Left lung (tissue), 10 donors: ENCODE measurements around the gene NOP14. TPM values are rescaled to one million over a fixed set of nuclear protein-coding genes. Genes with fewer than 3 reads are reported as not detected.
"Not testable (repeated sequence)": the region's sequence is repeated elsewhere in the genome, so short reads cannot be mapped to it uniquely, and the experiment has no call there.

Experiments
- ATAC-seq: fragments of 200-7000 bp; cut with Tn5 transposase; one replicate; pipeline ENCODE4 v1.9.1; 2020; ENCODE audit warnings: moderate library complexity
- DNase-seq, 4 donors: peaks; one replicate each; pipeline ENCODE4 v3.0.0-alpha.2; 2013 to 2020
- H3K27ac ChIP-seq, 2 donors: fragments of 200-600 bp; sonication (generic) in 1 of 2; one replicate each; pipeline versions ENCODE4 v1.5.0 to v1.8.0; 2020 to 2021
- H3K27me3 ChIP-seq, 2 donors: fragments of 200-600 bp; sonication (generic) in 1 of 2; one replicate each; pipeline versions ENCODE4 v1.5.0 to v1.8.0; 2020 to 2021
- H3K36me3 ChIP-seq, 2 donors: fragments of 200-600 bp; sonication (generic) in 1 of 2; one replicate each; pipeline versions ENCODE4 v1.5.0 to v1.8.0; 2020 to 2021
- H3K4me1 ChIP-seq, 2 donors: fragments of 200-600 bp; one replicate each; pipeline ENCODE4 v1.8.0; 2021
- H3K4me3 ChIP-seq, 2 donors: fragments of 200-600 bp; sonication (generic) in 1 of 2; one replicate each; pipeline versions ENCODE4 v1.5.0 to v1.8.0; 2020 to 2021; ENCODE audit warnings: mild to moderate bottlenecking in 1 of 2
- H3K9me3 ChIP-seq, 2 donors: fragments of 200-600 bp; sonication (generic) in 1 of 2; one replicate each; pipeline versions ENCODE4 v1.5.0 to v1.8.0; 2020 to 2021
- CTCF ChIP-seq, 2 donors: fragments of 200-600 bp; sonication (generic) in 1 of 2; IDR thresholded peaks; one replicate each; pipeline versions ENCODE4 v1.5.0 to v1.8.0; 2021; ENCODE audit warnings: antibody characterized with exemption in 2 of 2
- intact Hi-C, 2 donors: fragments of 100-400 bp; cut with DNase I; formaldehyde crosslinking; loops; one replicate each; pipeline versions ENCODE4 v1.11.2 to v1.14.2; 2022
- polyA plus RNA-seq, 6 donors: library from polyadenylated mRNA; unstranded; fragments of 120-200 nt; gene quantifications; one replicate each; pipeline ENCODE4 v1.2.1, GENCODE V29; 2013; ENCODE audit not compliant: insufficient read length in 6 of 6
- total RNA-seq, 2 donors: library from RNA; stranded (reverse); fragmentation: NEBNext Ultra II Directional; extraction: Animal tissue kit (Norgen Biotek cat#: 25700); gene quantifications; one replicate each; pipeline ENCODE4 v1.2.1, GENCODE V29; 2021
- donor health status: DM: no; HTN: yes; CAD: no.
- donor health status: DM: no; HTN: no; CAD: no.

The NOP14 gene
- total and polyA plus RNA-seq, 8 donors = 20.4 to 33.0 (median 27.1) TPM

DNA sequence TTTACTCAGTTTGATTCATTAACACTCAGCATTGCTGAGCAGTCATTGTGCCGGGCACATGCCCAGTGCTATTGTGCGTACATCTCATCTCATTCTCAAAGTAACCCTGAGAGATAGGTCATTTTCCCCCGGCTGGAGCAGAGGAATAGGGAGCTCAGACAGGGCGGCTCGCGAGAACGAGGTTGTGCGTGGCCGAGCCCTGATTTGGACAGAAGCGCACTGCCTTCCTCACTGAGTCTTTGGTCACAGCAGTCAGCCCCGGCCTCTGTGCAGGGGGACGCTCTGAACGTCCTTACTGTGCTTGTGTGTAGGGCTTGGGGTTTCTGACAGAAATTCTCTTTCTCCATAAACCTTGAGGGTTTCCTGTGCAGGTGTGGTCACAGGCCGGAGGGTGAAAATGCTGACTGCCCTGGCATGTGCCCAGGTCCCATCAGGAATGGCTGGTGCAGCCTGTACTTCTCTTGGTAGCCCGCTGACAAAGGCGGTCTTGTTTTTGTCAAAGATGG, 39.5 kb downstream of the NOP14 start:
- intact Hi-C loops = no loop called here
- H3K27ac ChIP-seq = peak overlapping the region in 1 of 2 donors; percentile 3
- no peak for TF ChIP-seq CTCF (IDR thresholded peaks at IDR 0.05)
- H3K4me3 ChIP-seq = no peak overlapping the region
- ATAC-seq (peak; percentile 10), DNase-seq (peak in 1 of 4 donors; percentile 31)
- H3K27me3 ChIP-seq = no peaks in the 10 kb centered on the region
- peaks cover 0 to 69% of the 10 kb centered on the region in 2 donors for H3K36me3 ChIP-seq
- H3K4me1 ChIP-seq = peaks cover 12 to 26% of the 10 kb centered on the region in 2 donors
- no peaks in the 10 kb centered on the region for H3K9me3 ChIP-seq

DNA sequence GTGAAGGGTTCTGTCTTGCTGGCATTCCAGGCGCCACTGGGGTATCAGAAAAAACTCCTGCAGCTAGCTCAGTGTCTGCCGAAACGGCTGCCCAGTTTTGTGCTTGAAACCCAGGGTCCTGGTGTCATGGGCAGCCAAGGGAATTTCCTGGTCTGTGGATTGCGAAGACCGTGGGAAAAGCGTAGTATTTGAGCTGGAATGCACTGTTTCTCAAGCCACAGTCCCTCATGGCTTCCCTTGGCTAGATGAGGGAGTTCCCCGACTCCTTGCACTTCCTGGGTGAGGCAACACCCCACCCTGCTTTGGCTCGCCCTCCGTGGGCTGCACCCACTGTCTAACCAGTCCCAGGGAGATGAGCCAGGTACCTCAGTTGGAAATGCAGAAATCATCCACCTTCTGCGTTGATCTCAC, 40.1 kb downstream of the NOP14 start:
- ATAC-seq (peak; percentile 41), DNase-seq (peak in 1 of 4 donors; percentile 31)
- no peak overlapping the region for H3K4me3 ChIP-seq
- no peaks in the 10 kb centered on the region for H3K27me3 ChIP-seq
- peaks cover 0 to 69% of the 10 kb centered on the region in 2 donors for H3K36me3 ChIP-seq
- TF ChIP-seq CTCF (IDR thresholded peaks at IDR 0.05) = no peak
- H3K27ac ChIP-seq = peak overlapping the region in 1 of 2 donors; percentile 3
- H3K4me1 ChIP-seq = peaks cover 12 to 20% of the 10 kb centered on the region in 2 donors
- intact Hi-C loops = no loop called here
- H3K9me3 ChIP-seq = no peaks in the 10 kb centered on the region

- H3K4me1 ChIP-seq = peaks cover 12 to 20% of the 10 kb centered on the region in 2 donors
- DNase-seq = peak in 1 of 4 donors; percentile 47
- peak overlapping the region; percentile 3 to 10 for H3K27ac ChIP-seq
- H3K9me3 ChIP-seq, ATAC-seq, intact Hi-C loops, H3K27me3 ChIP-seq, H3K4me3 ChIP-seq: not testable (repeated sequence)
- peaks cover 0 to 69% of the 10 kb centered on the region in 2 donors for H3K36me3 ChIP-seq
Observed at GRCh38 chr4:2922453-2923101, 40.6 kb downstream of the NOP14 start.

DNA sequence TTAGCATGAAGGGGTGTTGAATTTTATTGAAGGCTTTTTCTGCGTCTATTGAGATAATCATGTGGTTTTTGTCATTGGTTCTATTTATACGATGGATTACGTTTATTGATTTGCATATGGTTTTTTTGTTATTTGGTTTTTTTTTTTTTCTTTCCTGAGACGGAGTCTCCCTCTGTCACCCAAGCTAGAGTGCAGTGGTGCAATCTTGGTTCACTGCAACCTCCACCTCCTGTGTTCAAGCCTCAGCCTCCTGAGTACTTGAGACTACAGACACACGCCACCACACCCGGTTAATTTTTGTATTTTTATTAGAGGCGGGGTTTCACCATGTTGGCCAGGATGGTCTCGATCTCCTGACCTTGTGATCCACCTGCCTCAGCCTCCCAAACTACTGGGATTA, 44.5 kb downstream of the NOP14 start:
- H3K4me3 ChIP-seq, DNase-seq, intact Hi-C loops, H3K27me3 ChIP-seq, H3K9me3 ChIP-seq, ATAC-seq, H3K27ac ChIP-seq: not testable (repeated sequence)
- Histone ChIP-seq H3K4me1 (peaks cover 12 to 30% of the 10 kb centered on the region in 2 donors), H3K36me3 (peaks cover 0 to 66% of the 10 kb centered on the region in 2 donors)

DNA sequence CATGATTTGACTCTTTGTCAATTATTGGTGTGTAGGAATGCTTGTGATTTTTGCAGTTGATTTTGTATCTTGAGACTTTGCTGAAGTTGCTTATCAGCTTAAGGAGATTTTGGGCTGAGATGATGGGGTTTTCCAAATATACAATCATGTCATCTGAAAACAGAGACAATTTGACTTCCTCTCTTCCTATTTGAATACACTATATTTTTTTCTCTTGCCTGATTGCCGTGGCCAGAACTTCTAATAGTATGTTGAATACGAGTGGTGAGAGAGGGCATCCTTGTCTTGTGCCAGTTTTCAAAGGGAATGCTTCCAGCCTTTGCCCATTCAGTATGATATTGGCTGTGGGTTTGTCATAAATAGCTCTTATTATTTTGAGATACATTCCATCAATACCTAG, 44.9 kb downstream of the NOP14 start:
- DNase-seq, H3K27me3 ChIP-seq, H3K9me3 ChIP-seq, H3K4me3 ChIP-seq, ATAC-seq, intact Hi-C loops, H3K27ac ChIP-seq: not testable (repeated sequence)
- peaks cover 0 to 66% of the 10 kb centered on the region in 2 donors for H3K36me3 ChIP-seq
- H3K4me1 ChIP-seq = peaks cover 11 to 30% of the 10 kb centered on the region in 2 donors

GRCh38 chr4:2916696-2917095, 46.5 kb downstream of the NOP14 start:
- H3K27ac ChIP-seq, H3K4me3 ChIP-seq, H3K27me3 ChIP-seq, DNase-seq, H3K9me3 ChIP-seq, intact Hi-C loops, ATAC-seq: not testable (repeated sequence)
- H3K4me1 ChIP-seq = peaks cover 0 to 22% of the 10 kb centered on the region in 2 donors
- peaks cover 0 to 70% of the 10 kb centered on the region in 2 donors for H3K36me3 ChIP-seq

DNA sequence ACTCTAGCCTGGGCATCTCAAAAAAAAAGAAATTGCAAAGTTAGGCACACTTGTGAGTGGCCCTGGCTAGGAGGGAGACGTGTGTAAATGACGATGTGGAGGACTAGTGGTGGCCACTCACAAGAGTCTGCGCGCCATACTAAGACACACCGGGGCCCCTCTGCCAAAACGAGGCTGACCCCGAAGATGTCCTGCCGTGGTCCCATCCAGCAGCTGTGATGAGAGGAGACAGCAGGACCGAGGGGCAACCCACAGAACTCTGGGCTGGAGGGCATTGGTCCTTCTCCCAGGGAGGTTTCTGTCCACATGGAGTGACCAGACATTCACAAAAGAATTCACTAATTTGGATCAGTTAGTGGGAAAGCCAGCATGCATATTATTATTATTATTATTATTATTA, 47.4 kb downstream of the NOP14 start:
- no peaks in the 10 kb centered on the region for H3K9me3 ChIP-seq

More for the DNA sequence above, 47.4 kb downstream of the NOP14 start:
- Histone ChIP-seq H3K4me3 (no peak overlapping the region), H3K4me1 (peaks cover 0 to 22% of the 10 kb centered on the region in 2 donors), H3K27me3 (no peaks in the 10 kb centered on the region), H3K27ac (no peak overlapping the region), H3K36me3 (peaks cover 0 to 79% of the 10 kb centered on the region in 2 donors)
- DNase-seq (no peak), ATAC-seq (no peak)
- intact Hi-C loops = no loop called here
- TF ChIP-seq CTCF (IDR thresholded peaks at IDR 0.05) = no peak
